HUES64 (cell line): ENCODE results near the gene ERICH2.
A peak's percentile ranks its signal among the peaks of the same experiment; 100 is the strongest.

ENCODE experiments used
- H3K27ac ChIP-seq: 2 replicates; pipeline ENCODE4 v1.7.0; 2013; ENCODE audit warnings: low read depth, low read length, inconsistent platforms
- H3K27me3 ChIP-seq: 2 replicates; pipeline ENCODE4 v1.6.1; 2013; ENCODE audit warnings: mild to moderate bottlenecking, low read length; ENCODE audit not compliant: insufficient read depth
- H3K36me3 ChIP-seq: 2 replicates; pipeline ENCODE4 v1.6.1; 2013; ENCODE audit warnings: mild to moderate bottlenecking, low read length; ENCODE audit not compliant: insufficient read depth
- H3K4me1 ChIP-seq: 2 replicates; pipeline ENCODE4 v1.6.1; 2013; ENCODE audit warnings: mild to moderate bottlenecking, low read length, moderate library complexity; ENCODE audit not compliant: insufficient read depth
- H3K4me3 ChIP-seq: 2 replicates; pipeline ENCODE4 v1.5.1; 2013; ENCODE audit warnings: mild to moderate bottlenecking, low read length, moderate library complexity
- H3K9ac ChIP-seq: 2 replicates; pipeline ENCODE4 v1.6.1; 2013; ENCODE audit warnings: mild to moderate bottlenecking, low read depth, low read length
- H3K9me3 ChIP-seq: 2 replicates; pipeline ENCODE4 v1.6.1; 2013; ENCODE audit warnings: low read depth, low read length; ENCODE audit not compliant: insufficient read depth
- WGBS: fragments of 150-250, 120-280 bp; methylation state at CpG from one replicate; pipeline ENCODE4 v1.1.7; 2013; ENCODE audit warnings: missing lambda C conversion rate; 5-methylcytosine and 5-hydroxymethylcytosine counted together

The ERICH2 gene

DNA sequence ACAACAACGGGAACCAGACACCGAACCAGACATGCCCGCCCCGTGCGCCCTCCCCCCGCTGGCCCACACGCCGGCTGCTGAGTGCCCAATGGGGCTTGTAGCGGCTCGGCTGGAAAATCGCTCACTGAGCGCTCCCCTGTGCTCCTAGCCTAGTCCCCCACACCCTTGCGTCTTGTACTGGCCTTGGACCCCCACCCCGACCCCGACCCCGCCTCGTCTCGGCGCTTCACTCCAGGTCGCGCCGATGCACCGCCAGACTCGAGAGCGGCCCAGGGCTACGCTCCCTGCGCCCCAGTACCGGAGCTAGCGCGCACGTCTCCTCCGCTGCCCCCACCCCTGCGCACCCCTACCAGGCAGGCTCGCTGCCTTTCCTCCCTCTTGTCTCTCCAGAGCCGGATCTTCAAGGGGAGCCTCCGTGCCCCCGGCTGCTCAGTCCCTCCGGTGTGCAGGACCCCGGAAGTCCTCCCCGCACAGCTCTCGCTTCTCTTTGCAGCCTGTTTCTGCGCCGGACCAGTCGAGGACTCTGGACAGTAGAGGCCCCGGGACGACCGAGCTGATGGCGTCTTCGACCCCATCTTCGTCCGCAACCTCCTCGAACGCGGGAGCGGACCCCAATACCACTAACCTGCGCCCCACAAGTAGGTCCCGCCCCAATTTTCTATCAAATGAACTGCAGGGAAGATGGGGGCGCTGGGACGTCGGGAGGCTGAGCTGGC is 48.0 kb downstream of the ERICH2 start:
- Histone ChIP-seq H3K4me3 (peak overlapping the region; percentile 72), H3K4me1 (peaks cover 51% of the 10 kb centered on the region), H3K27ac (no peak overlapping the region), H3K27me3 (peaks cover 100% of the 10 kb centered on the region), H3K36me3 (no peaks in the 10 kb centered on the region), H3K9me3 (no peaks in the 10 kb centered on the region), H3K9ac (peak overlapping the region; percentile 16; the same call in 1 of the 2 replicates)
- WGBS, result under 1% methylated on average over 60 of the region's 60 CpGs

DNA sequence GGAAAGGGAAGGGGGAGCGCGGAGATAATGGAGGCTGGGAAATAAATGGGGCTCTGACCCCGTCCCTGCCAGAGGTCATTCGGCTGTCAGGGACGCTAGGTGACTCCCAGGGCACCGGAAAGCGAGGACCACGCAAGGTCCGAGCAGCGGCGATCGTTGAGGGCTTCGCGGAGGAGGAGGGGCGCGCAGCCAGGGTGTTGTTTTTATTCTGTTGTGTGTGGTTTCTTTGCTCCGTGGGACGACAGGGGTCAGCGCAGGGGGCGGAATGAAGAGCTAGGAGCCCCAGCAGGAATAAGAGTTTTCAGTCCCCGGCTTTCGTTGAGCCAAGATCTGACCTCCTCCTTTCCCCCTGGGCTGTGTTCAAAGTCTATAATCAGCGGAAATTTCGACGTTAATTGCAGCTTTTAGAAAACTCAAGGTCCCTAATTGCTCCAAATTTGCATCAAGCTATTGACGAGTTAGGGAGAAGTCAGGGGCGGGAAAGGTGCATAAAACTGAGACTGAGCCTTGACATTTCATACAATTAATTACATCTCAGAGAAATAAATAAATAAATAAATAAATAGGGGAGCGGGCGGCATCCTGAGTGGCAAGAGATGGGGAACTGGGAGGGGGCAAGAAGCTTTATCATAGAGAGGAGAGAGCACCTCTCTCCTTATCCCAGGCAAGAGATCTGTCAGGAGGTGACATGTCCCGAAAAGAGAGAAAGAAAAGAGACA is 48.7 kb downstream of the ERICH2 start:
- Histone ChIP-seq H3K9me3 (no peaks in the 10 kb centered on the region), H3K9ac (peak overlapping the region; percentile 16; the same call in 1 of the 2 replicates), H3K27me3 (peaks cover 100% of the 10 kb centered on the region), H3K36me3 (no peaks in the 10 kb centered on the region), H3K4me3 (peak overlapping the region; percentile 72), H3K27ac (no peak overlapping the region), H3K4me1 (peaks cover 50% of the 10 kb centered on the region)
- WGBS, result 4% methylated on average over 27 of the region's 30 CpGs

DNA sequence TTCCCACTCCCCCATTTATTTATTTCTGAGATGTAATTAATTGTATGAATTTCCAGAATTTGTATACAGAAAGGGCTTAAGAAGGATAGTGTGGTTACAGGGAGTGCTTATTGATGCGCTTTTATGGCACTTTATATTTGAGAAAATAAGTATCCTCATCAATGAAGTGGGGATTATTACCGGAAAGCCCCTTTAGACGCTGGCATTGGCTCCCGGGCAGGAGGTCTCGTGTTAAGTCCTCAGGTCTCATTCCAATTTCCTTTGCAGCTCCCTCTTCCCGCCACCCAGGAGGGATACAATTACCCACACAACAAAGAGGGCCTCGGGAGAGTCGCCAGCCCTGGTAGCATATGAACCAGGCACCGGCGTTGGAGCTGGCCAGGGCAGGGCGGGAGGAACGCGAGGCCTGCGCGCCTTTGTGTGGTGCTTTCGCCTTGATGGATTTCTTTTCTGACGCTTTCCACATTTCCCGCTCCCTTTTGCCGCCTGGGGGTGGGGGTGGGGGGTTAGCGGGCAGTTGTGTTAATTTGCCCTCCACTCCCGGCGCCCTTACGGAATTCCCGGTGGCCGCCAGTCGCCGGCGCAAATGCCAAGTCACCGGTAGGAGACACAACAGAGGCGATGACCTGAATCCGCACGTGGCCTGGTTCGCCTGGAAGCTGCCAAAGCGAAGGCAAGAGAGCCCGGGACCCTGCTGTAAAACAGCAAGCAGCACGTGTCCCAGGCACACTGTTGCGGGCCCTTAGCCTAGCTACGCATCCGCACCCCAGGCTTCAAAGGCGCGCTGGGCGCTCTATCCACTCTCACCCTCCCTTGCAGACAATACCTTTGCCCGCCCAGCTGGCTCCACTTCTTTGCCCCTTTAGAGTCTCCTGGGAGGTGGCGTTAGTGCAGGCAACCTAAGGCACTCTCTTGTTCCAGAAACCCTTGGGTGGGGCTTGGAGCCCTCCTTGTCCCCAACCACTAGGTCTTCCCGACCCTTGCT is 49.8 kb downstream of the ERICH2 start:
- no peaks in the 10 kb centered on the region for H3K36me3 ChIP-seq
- H3K27ac ChIP-seq, result no peak overlapping the region
- peaks cover 40% of the 10 kb centered on the region for H3K4me1 ChIP-seq
- no peak overlapping the region; the same call in 1 of the 2 replicates for H3K9ac ChIP-seq
- peak overlapping the region; percentile 72 for H3K4me3 ChIP-seq
- H3K27me3 ChIP-seq, result peaks cover 100% of the 10 kb centered on the region
- no peaks in the 10 kb centered on the region for H3K9me3 ChIP-seq
- WGBS, result 77% methylated on average over 45 of the region's 45 CpGs

DNA sequence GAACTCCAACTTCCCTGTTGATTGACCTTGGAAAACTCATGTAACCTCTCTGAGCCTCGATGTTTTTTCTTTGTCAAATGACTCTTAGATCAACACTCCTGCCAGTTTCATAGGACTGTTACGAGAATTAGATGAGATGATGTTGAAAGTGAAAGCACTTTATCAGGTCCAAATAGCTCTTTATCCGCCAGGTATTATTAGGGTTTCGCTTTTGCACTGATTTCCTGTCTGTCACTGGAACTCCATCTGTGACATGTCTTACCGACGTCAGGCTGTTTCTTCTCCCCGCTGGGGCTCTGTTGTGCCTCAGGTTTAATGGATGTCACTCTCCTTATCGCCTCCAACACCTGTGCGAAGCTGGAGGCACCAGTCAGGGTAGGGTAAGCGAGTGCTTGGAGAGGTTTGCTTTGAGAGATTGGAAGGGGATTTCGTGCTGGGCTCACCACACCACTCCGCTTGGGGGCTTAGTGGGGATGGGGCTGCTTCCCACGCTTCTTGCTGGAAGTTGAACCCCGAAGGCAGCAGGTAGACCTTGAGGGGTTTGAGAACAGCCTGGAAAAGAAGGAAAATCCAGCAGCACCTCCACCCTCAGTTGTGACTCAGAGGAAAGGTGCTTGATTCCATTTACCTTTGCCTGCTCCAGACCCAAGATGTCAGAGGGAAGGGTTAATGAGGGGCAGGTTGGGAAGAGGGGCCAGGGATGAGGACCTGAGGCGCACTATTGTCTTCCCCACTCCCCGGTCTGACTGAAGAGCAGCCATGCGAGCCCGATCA is 50.8 kb downstream of the ERICH2 start:
- peaks cover 3% of the 10 kb centered on the region; the same call in 1 of the 2 replicates for H3K36me3 ChIP-seq
- H3K9ac ChIP-seq, result no peak overlapping the region
- H3K4me3 ChIP-seq, result peak overlapping the region; percentile 72
- 85% methylated on average over 18 of the region's 18 CpGs for WGBS
- no peaks in the 10 kb centered on the region for H3K9me3 ChIP-seq
- no peak overlapping the region for H3K27ac ChIP-seq
- H3K4me1 ChIP-seq, result peaks cover 40% of the 10 kb centered on the region
- H3K27me3 ChIP-seq, result peaks cover 100% of the 10 kb centered on the region

DNA sequence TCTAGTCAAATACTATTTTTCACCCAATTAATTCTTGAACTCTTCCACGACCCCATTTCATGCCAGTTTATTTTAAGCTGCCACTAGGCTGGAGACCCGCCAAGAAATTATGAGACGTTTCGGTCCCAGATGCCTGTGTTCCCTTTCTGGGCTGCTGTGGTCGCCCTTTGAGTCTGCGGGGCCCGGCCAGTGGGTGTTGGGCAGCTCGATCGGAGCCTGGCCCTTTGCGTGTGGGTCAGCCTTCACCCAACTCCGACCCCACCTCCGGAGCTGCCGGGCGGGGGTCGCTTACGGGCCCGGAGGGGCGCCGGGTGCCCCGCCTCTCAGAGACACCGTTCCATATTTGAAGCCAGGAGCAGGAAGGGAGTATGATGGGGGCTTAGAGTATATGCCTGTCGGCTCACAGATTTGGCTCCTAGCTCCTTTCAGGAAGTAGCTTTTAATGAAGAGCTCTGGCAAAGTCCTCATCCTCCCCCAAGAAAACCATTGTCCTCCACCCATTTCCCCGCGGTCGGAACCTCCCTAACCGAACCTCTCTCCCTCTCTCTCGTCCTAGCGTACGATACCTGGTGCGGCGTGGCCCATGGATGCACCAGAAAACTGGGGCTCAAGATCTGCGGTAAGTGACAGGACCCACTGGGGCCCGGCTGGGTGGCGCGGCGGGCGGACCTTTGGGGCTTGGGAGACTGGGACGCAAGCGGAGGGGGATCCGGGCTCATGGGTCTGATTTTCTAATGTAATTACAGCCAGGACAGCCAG is 51.5 kb downstream of the ERICH2 start:
- no peak overlapping the region for H3K27ac ChIP-seq
- H3K4me3 ChIP-seq, result peak overlapping the region; percentile 56
- H3K9ac ChIP-seq, result no peak overlapping the region
- H3K4me1 ChIP-seq, result peaks cover 37% of the 10 kb centered on the region
- peaks cover 3% of the 10 kb centered on the region; the same call in 1 of the 2 replicates for H3K36me3 ChIP-seq
- H3K9me3 ChIP-seq, result no peaks in the 10 kb centered on the region
- WGBS, result 85% methylated on average over 40 of the region's 40 CpGs
- peaks cover 97% of the 10 kb centered on the region for H3K27me3 ChIP-seq

GRCh38 chr2:170822290-170823087 is 52.3 kb downstream of the ERICH2 start:
- Histone ChIP-seq H3K9ac (0 out of 2 replicates have a peak overlapping the region, but pooled peaks have one; percentile 57), H3K9me3 (no peaks in the 10 kb centered on the region), H3K27me3 (peaks cover 97% of the 10 kb centered on the region), H3K36me3 (peaks cover 3% of the 10 kb centered on the region; the same call in 1 of the 2 replicates), H3K27ac (no peak overlapping the region), H3K4me3 (peak overlapping the region; percentile 56), H3K4me1 (peaks cover 37% of the 10 kb centered on the region)
- 63% methylated on average over 43 of the region's 43 CpGs for WGBS

DNA sequence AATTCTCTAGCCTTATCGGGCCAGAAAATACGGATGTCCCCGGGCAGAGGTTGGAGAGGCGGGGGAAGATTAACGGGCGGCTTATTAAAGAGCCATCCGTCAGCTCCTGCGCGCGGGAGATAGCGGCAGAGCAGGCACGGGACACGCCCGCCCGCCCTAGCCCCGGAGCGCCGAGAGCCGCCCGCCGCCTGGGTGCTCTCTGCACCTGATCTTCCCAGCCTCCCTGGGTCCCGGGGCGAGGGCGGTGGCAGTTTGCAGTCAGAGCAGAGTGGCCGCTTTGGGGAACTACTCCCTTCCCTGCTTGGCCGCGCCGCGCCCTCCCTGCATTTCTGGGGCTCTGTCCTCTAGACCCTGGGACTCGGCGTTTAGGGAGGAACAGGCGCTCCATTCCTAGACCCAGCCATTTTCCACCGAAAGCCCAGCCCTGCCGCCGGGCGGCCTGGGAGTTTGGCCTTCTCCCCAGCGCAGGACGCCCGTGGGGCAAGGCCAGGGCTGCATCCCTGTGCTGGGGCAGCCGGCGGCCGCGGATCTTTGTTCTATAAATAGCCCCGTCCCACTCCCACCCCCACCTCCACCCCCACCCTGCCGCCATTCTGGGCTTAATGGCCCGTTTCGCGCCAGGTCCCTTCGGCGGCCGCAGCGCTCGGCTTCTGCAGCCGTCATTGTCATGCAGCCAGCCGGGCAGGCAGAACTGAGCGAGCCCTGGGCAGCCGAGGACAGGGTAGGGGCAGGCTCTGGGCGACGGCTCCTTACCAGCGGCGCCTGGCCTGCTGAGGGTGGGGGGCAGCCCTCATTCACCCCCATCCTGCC is 53.1 kb downstream of the ERICH2 start:
- peak overlapping the region; percentile 41; the same call in 1 of the 2 replicates for H3K27ac ChIP-seq
- H3K9me3 ChIP-seq, result no peaks in the 10 kb centered on the region
- H3K27me3 ChIP-seq, result peaks cover 91% of the 10 kb centered on the region
- peak overlapping the region; percentile 57; the same call in 1 of the 2 replicates for H3K9ac ChIP-seq
- peaks cover 37% of the 10 kb centered on the region for H3K4me1 ChIP-seq
- peak overlapping the region; percentile 56 for H3K4me3 ChIP-seq
- H3K36me3 ChIP-seq, result peaks cover 3% of the 10 kb centered on the region; the same call in 1 of the 2 replicates
- WGBS, result 10% methylated on average over 61 of the region's 61 CpGs

DNA sequence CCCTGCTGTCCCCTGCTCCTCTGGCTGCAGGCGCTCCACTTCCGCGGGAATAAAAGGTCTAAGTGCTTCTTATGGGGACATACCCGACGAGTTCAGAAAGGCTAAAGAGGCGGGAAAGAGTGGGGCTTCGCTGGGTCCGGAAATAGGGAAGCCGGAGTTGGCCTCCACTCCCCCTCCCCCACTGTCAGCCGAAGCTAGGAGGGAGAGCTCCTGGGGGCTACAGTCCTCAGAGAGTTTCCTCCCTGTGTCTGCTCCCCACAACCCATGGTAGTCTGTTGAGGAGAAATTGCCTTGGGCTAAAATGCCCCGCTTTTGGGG is 53.7 kb downstream of the ERICH2 start:
- H3K4me3 ChIP-seq, result peak overlapping the region; percentile 56
- 25% methylated on average over 10 of the region's 11 CpGs for WGBS
- H3K36me3 ChIP-seq, result peaks cover 3% of the 10 kb centered on the region; the same call in 1 of the 2 replicates
- peaks cover 85% of the 10 kb centered on the region for H3K27me3 ChIP-seq
- H3K9ac ChIP-seq, result peak overlapping the region; percentile 53; the same call in 1 of the 2 replicates
- peaks cover 34% of the 10 kb centered on the region for H3K4me1 ChIP-seq
- H3K27ac ChIP-seq, result peak overlapping the region; percentile 41; the same call in 1 of the 2 replicates
- H3K9me3 ChIP-seq, result no peaks in the 10 kb centered on the region
